ENCODE results near the gene PP2D1. TPM values are rescaled to one million over a fixed set of nuclear protein-coding genes. Genes with fewer than 3 reads are reported as not detected.
"Not testable (repeated sequence)": the region's sequence is repeated elsewhere in the genome, so short reads cannot be mapped to it uniquely, and the experiment has no call there.

Gene PP2D1
- polyA plus RNA-seq, 1 of the 3 experiments (the other 2 are of a cell fraction): not detected

- TF ChIP-seq REST (IDR thresholded peaks at IDR 0.05; ENCODE audit: low read depth, low read length): no peak
These were observed 17.3 kb downstream of the PP2D1 start (continued) for GRCh38 chr3:19994796-19995195.

- H3K4me2 ChIP-seq; H3K9me3 ChIP-seq; H3K27ac ChIP-seq (ENCODE audit: low read depth in 2 of 2, low read length in 1 of 2); CTCF ChIA-PET; H2AFZ ChIP-seq (ENCODE audit: low read depth); H3K9ac ChIP-seq; H3K4me3 ChIP-seq (ENCODE audit: low read depth in 2 of 2, low read length in 1 of 2); H3K79me2 ChIP-seq (ENCODE audit: insufficient read depth); H4K20me1 ChIP-seq (ENCODE audit: insufficient read depth); H3K27me3 ChIP-seq (ENCODE audit: insufficient read depth); H3F3A ChIP-seq (replicated peaks; ENCODE audit: insufficient read depth); DNase-seq; H3K9me2 ChIP-seq; H3K4me1 ChIP-seq (ENCODE audit: control insufficient read depth in 1 of 2, insufficient read depth in 2 of 2, low read depth in 1 of 2, low read length in 1 of 2); POLR2A ChIA-PET: not testable (repeated sequence)
- peaks cover 20 to 24% of the 10 kb centered on the region in 2 experiments for H3K36me3 ChIP-seq (replicated peaks in 1 of 2; ENCODE audit: control insufficient read depth in 1 of 2, insufficient read depth in 2 of 2, low read length in 1 of 2)
- WGBS (ENCODE audit: low lambda C conversion rate): 97% methylated on average over 8 of the region's 8 CpGs
These were observed 23.2 kb downstream of the PP2D1 start for GRCh38 chr3:19988904-19989303.

- H3K9me3 ChIP-seq: no peaks in the 10 kb centered on the region
- no peaks in the 10 kb centered on the region for H3F3A ChIP-seq (replicated peaks; ENCODE audit: insufficient read depth)
- H3K36me3 ChIP-seq (replicated peaks in 1 of 2; ENCODE audit: control insufficient read depth in 1 of 2, insufficient read depth in 2 of 2, low read length in 1 of 2): peaks cover 27 to 43% of the 10 kb centered on the region in 2 experiments
- no peaks in the 10 kb centered on the region for H3K9me2 ChIP-seq
- H4K20me1 ChIP-seq (ENCODE audit: insufficient read depth): peaks cover 66% of the 10 kb centered on the region
- no peak overlapping the region for H3K4me3 ChIP-seq (ENCODE audit: low read depth in 2 of 2, low read length in 1 of 2)
- no peak overlapping the region for H2AFZ ChIP-seq (ENCODE audit: low read depth)
- WGBS (ENCODE audit: low lambda C conversion rate): 53% methylated on average over 3 of the region's 3 CpGs
- ChIA-PET POLR2A (no interaction called here), CTCF (no interaction called here)
- H3K27me3 ChIP-seq (ENCODE audit: insufficient read depth): no peaks in the 10 kb centered on the region
- H3K79me2 ChIP-seq (ENCODE audit: insufficient read depth): peaks cover 88% of the 10 kb centered on the region
- no peak overlapping the region for H3K27ac ChIP-seq (ENCODE audit: low read depth in 2 of 2, low read length in 1 of 2)
- H3K9ac ChIP-seq: no peak overlapping the region
- DNase-seq: no peak
- H3K4me1 ChIP-seq (ENCODE audit: control insufficient read depth in 1 of 2, insufficient read depth in 2 of 2, low read depth in 1 of 2, low read length in 1 of 2): no peaks in the 10 kb centered on the region
- H3K4me2 ChIP-seq: no peak overlapping the region
- TF ChIP-seq USF2 (IDR thresholded peaks at IDR 0.05; ENCODE audit: borderline replicate concordance, low read depth, low read length) (no peak), ZBTB33 (IDR thresholded peaks at IDR 0.05; ENCODE audit: borderline replicate concordance, low read depth) (no peak), POLR2AphosphoS5 (IDR thresholded peaks at IDR 0.05; ENCODE audit: low read depth, low read length) (no peak), JUND (IDR thresholded peaks at IDR 0.05) (no peak), MAX (IDR thresholded peaks at IDR 0.05; ENCODE audit: low read depth) (no peak), RAD21 (IDR thresholded peaks at IDR 0.05; ENCODE audit: low read length) (no peak), GATA2 (CRISPR knock-in tag; IDR thresholded peaks at IDR 0.05) (no peak)
These were observed 40.0 kb downstream of the PP2D1 start for GRCh38 chr3:19972054-19972453.
